HepG2 (cell line): Measurements from ENCODE around the gene ANKRD31. TPM values are rescaled to one million over a fixed set of nuclear protein-coding genes. Genes with fewer than 3 reads are reported as not detected.

Source experiments
- ATAC-seq: fragments of 200-7000 bp; cut with Tn5 transposase; 3 replicates; pipeline ENCODE4 v1.9.1; 2020; ENCODE audit warnings: mild to moderate bottlenecking, moderate library complexity
- BruUV-seq: library from RNA; stranded (reverse); fragments of 400-500 nt; replicated peaks from 2 replicates; lab custom pipeline; 2021; lab: Mats Ljungman, UMichigan
- CTCF ChIA-PET: fragments of 300-600 bp; formaldehyde crosslinking; extraction: SDS; loops from one replicate; lab custom pipeline; 2021; ENCODE audit warnings: low total read pairs, inconsistent platforms, low intra/inter-chr PET ratio; lab: Yijun Ruan, JAX
- POLR2A ChIA-PET: fragments of 350-600 bp; sonication (Branson Sonifier 250); formaldehyde crosslinking; loops from one replicate; lab custom pipeline; 2020; ENCODE audit warnings: antibody characterized with exemption, inconsistent platforms; lab: Yijun Ruan, JAX
- DNase-seq: peaks from one replicate; pipeline ENCODE4 v3.0.0-alpha.2; 2015; ENCODE audit warnings: low spot score
- FAIRE-seq: peaks from 3 replicates; lab custom pipeline; 2011; peaks lifted over from hg19 to GRCh38; lab: Jason Lieb, UNC
- H2AFZ ChIP-seq: one replicate; pipeline ENCODE4 v1.6.1; 2011; ENCODE audit warnings: low read length, inconsistent platforms
- H3K27ac ChIP-seq: fragments of 300-600 bp; 3 replicates; pipeline ENCODE4 v1.8.0; 2011; ENCODE audit warnings: mixed run types, mild to moderate bottlenecking, mixed read lengths, low read length, inconsistent platforms; ENCODE audit not compliant: insufficient read depth; ENCODE audit errors: extremely low read length
- H3K27me3 ChIP-seq, 2 experiments: fragments of 200-600 bp in 1 of 2; 2 replicates in 1 of 2; 3 replicates in 1 of 2; pipeline versions ENCODE4 v1.6.0 to v1.8.0; 2011; ENCODE audit warnings: low read length in 2 of 2, mild to moderate bottlenecking in 2 of 2, moderate library complexity in 2 of 2, inconsistent platforms in 1 of 2; ENCODE audit not compliant: insufficient read depth in 2 of 2, control insufficient read depth in 1 of 2
- H3K36me3 ChIP-seq, 2 experiments: fragments of 200-600 bp in 1 of 2; replicated peaks in 1 of 2; 2 replicates in 1 of 2; 3 replicates in 1 of 2; pipeline versions ENCODE4 v1.5.1 to v1.8.0; 2011; ENCODE audit warnings: low read length in 2 of 2, inconsistent platforms in 1 of 2; ENCODE audit not compliant: insufficient read depth in 2 of 2, control insufficient read depth in 1 of 2
- H3K4me1 ChIP-seq: 2 replicates; pipeline ENCODE4 v1.5.1; 2012; ENCODE audit warnings: low read length, inconsistent platforms; ENCODE audit not compliant: insufficient read depth
- H3K4me2 ChIP-seq: 2 replicates; pipeline ENCODE4 v1.6.0; 2011; ENCODE audit warnings: low read depth, low read length, inconsistent platforms
- H3K4me3 ChIP-seq, 3 experiments: fragments of 200-600 bp in 1 of 3; sonication (generic), shearing (Covaris generic) in 1 of 3; replicated peaks in 1 of 3; 2 replicates each; pipeline ENCODE4 v1.5.1; 2011 to 2016; ENCODE audit warnings: low read length in 3 of 3, inconsistent platforms in 2 of 3, low read depth in 2 of 3, mild to moderate bottlenecking in 2 of 3, control low read depth in 1 of 3, mixed read lengths in 1 of 3; ENCODE audit not compliant: insufficient read depth in 1 of 3
- H3K79me2 ChIP-seq: one replicate; pipeline ENCODE4 v1.6.1; 2011; ENCODE audit warnings: low read length, inconsistent platforms; ENCODE audit not compliant: insufficient read depth
- H3K9ac ChIP-seq: 2 replicates; pipeline ENCODE4 v1.6.0; 2011; ENCODE audit warnings: mild to moderate bottlenecking, low read depth, low read length, inconsistent platforms; ENCODE audit not compliant: insufficient read depth
- H3K9me3 ChIP-seq: 2 replicates; pipeline ENCODE4 v1.5.1; 2012; ENCODE audit warnings: mild to moderate bottlenecking, low read length
- H4K20me1 ChIP-seq: 2 replicates; pipeline ENCODE4 v1.6.0; 2011; ENCODE audit warnings: inconsistent platforms, mild to moderate bottlenecking, low read length, moderate library complexity; ENCODE audit not compliant: insufficient read depth
- ATF2 ChIP-seq: sonication (generic); formaldehyde crosslinking; IDR thresholded peaks from 2 replicates; pipeline ENCODE4 v1.4.0; 2020; ENCODE audit warnings: missing genetic modification reagents
- ATF7 ChIP-seq, 2 experiments: fragments of 450-650 bp in 1 of 2; sonication (generic) in 1 of 2; formaldehyde crosslinking in 1 of 2; IDR thresholded peaks; 2 replicates each; pipeline versions ENCODE4 v1.4.0 to v1.6.1; 2016 to 2020; ENCODE audit warnings: antibody characterized with exemption in 1 of 2, mild to moderate bottlenecking in 1 of 2, missing genetic modification reagents in 1 of 2
- FOXA3 ChIP-seq: IDR thresholded peaks from 2 replicates; pipeline ENCODE4 v1.6.1; 2016; ENCODE audit warnings: missing genetic modification reagents, missing compliant biosample characterization
- FOXK1 ChIP-seq: sonication (generic); formaldehyde crosslinking; IDR thresholded peaks from 2 replicates; pipeline ENCODE4 v1.4.0; 2020; ENCODE audit warnings: low read depth, missing genetic modification reagents, borderline replicate concordance
- MEF2D ChIP-seq: sonication (generic); formaldehyde crosslinking; IDR thresholded peaks from 2 replicates; pipeline ENCODE4 v1.5.1; 2020; ENCODE audit warnings: mild to moderate bottlenecking, missing genetic modification reagents
- PHF8 ChIP-seq: sonication (generic); formaldehyde crosslinking; IDR thresholded peaks from 2 replicates; pipeline ENCODE4 v1.5.0; 2020; ENCODE audit warnings: missing genetic modification reagents
- RAD21 ChIP-seq: fragments of 450-650 bp; formaldehyde crosslinking; IDR thresholded peaks from 2 replicates; pipeline ENCODE4 v1.5.0; 2020; ENCODE audit warnings: mild to moderate bottlenecking
- SIN3A ChIP-seq: IDR thresholded peaks from 2 replicates; pipeline ENCODE4 v1.6.1; 2011; ENCODE audit warnings: low read depth, mild to moderate bottlenecking, control low read depth, low read length, borderline replicate concordance
- SRSF1 ChIP-seq: fragments of 200-400 bp; formaldehyde crosslinking; optimal IDR thresholded peaks from 2 replicates; pipeline ENCODE3; 2017; ENCODE audit warnings: mild to moderate bottlenecking, low read depth, low read length, moderate library complexity
- ZNF383 ChIP-seq: sonication (generic); formaldehyde crosslinking; IDR thresholded peaks from 2 replicates; pipeline ENCODE4 v1.4.0; 2020; ENCODE audit warnings: missing genetic modification reagents, mild to moderate bottlenecking, borderline replicate concordance
- WGBS: methylation state at CpG from one replicate; pipeline ENCODE4 v1.1.6; 2017; ENCODE audit warnings: low lambda C conversion rate; 5-methylcytosine and 5-hydroxymethylcytosine counted together
- in situ Hi-C: cut with HindIII; loops from 2 replicates; pipeline ENCODE4 v1.10.0; 2017; ENCODE audit warnings: low pct_unique_long_range_greater_than_20kb; ENCODE audit not compliant: extremely low pct_ligation_motif_present
- intact Hi-C: fragments of 100-400 bp; cut with micrococcal nuclease; formaldehyde crosslinking; loops from one replicate; pipeline ENCODE4 v1.10.0; 2022; ENCODE audit not compliant: unreplicated experiment
- polyA plus RNA-seq, 8 experiments: library from polyadenylated mRNA; depleted of rRNA in 3 of 8; stranded (reverse) in 7 of 8; unstranded in 1 of 8; fragments of >200 nt; fragmentation: Illumina TruSeq in 4 of 8; extraction: Trizol in 4 of 8; gene quantifications; 2 replicates each; pipeline versions ENCODE4 v1.2.1 to v1.2.3, GENCODE V29; 2011 to 2016; ENCODE audit warnings: low read depth in 4 of 8, missing spikeins in 1 of 8, mixed read lengths in 1 of 8; ENCODE audit not compliant: insufficient read depth in 1 of 8
- total RNA-seq, 5 experiments: library from RNA; depleted of rRNA; stranded (reverse); fragments of >200 nt; fragmentation: Illumina TruSeq; extraction: Trizol; gene quantifications; 2 replicates each; pipeline ENCODE4 v1.2.3, GENCODE V29; 2016; ENCODE audit warnings: low read depth in 1 of 5
- TF ChIP-seq, protein P1 (sequence below): sonication (generic); formaldehyde crosslinking; IDR thresholded peaks from 2 replicates; pipeline ENCODE4 v1.5.1; 2020; ENCODE audit warnings: mild to moderate bottlenecking, missing genetic modification reagents, borderline replicate concordance
- TF ChIP-seq, protein P2 (sequence below): sonication (generic); formaldehyde crosslinking; IDR thresholded peaks from 2 replicates; pipeline ENCODE4 v1.4.0; 2020; ENCODE audit warnings: missing genetic modification reagents, low read depth, mild to moderate bottlenecking, borderline replicate concordance
- TF ChIP-seq, protein P3 (sequence below): sonication (generic); formaldehyde crosslinking; IDR thresholded peaks from 2 replicates; pipeline ENCODE4 v1.9.0; 2021; ENCODE audit warnings: missing genetic modification reagents, borderline replicate concordance
- TF ChIP-seq, protein P4 (sequence below): sonication (generic); formaldehyde crosslinking; IDR thresholded peaks from 2 replicates; pipeline ENCODE4 v1.4.0; 2020; ENCODE audit warnings: mild to moderate bottlenecking, low read depth, missing genetic modification reagents

ANKRD31 gene
- total and polyA plus RNA-seq, 2 of the 13 experiments (the other 11 are each of a cell fraction or from before 2014, with no cell fraction given) = 0.01 to 0.09 TPM

DNA sequence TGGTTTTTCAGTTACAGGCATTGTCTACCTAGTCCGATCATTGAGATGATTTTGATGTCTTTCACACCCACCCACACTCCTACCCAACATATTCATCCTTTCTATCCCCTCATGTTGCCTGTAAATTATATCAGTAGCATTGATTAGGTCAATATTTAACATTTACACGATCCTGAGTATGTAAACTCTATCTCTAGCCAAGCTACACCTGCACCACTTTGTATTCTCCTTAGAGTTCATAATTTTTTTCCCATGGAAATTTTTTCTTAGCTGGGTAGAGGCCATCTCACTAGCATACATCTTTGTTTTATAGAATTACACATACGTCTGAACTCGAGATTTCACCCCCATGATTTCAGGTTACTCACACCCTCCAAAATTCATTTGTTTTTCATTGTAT lies 214.9 kb downstream of the ANKRD31 start:
- no peak overlapping the region for H3K27ac ChIP-seq
- no peaks in the 10 kb centered on the region for H3K9me3 ChIP-seq
- WGBS = 31% methylated on average over 4 of the region's 4 CpGs
- no peaks in the 10 kb centered on the region for H4K20me1 ChIP-seq
- POLR2A ChIA-PET = no interaction called here
- H3K4me1 ChIP-seq = peaks cover 25% of the 10 kb centered on the region
- intact Hi-C loops = no loop called here
- DNase-seq = no peak
- H3K4me3 ChIP-seq = no peak overlapping the region
- ATAC-seq = no peak
- no TSS peak for BruUV-seq
- H3K4me2 ChIP-seq = no peak overlapping the region
- CTCF ChIA-PET = no interaction called here
- H3K27me3 ChIP-seq = no peaks in the 10 kb centered on the region
- no peak for FAIRE-seq
- no peaks in the 10 kb centered on the region for H3K36me3 ChIP-seq
- in situ Hi-C loops = no loop called here
- no peaks in the 10 kb centered on the region for H3K79me2 ChIP-seq
- no peak overlapping the region for H2AFZ ChIP-seq
- H3K9ac ChIP-seq = no peak overlapping the region
- TF ChIP-seq ATF2 (CRISPR knock-in tag) (no peak), PHF8 (CRISPR knock-in tag) (no peak), ATF7 (IDR thresholded peaks at IDR 0.05) (no peak), ATF7 (CRISPR knock-in tag; IDR thresholded peaks at IDR 0.05) (no peak), MEF2D (CRISPR knock-in tag) (no peak), ZNF383 (CRISPR knock-in tag) (no peak), SIN3A (no peak), RAD21 (CRISPR knock-in tag) (no peak), FOXK1 (CRISPR knock-in tag) (no peak), SRSF1 (no peak), FOXA3 (CRISPR knock-in tag) (peak; percentile 16; the same call in 1 of the 2 replicates)
- TF ChIP-seq, protein P1, sequence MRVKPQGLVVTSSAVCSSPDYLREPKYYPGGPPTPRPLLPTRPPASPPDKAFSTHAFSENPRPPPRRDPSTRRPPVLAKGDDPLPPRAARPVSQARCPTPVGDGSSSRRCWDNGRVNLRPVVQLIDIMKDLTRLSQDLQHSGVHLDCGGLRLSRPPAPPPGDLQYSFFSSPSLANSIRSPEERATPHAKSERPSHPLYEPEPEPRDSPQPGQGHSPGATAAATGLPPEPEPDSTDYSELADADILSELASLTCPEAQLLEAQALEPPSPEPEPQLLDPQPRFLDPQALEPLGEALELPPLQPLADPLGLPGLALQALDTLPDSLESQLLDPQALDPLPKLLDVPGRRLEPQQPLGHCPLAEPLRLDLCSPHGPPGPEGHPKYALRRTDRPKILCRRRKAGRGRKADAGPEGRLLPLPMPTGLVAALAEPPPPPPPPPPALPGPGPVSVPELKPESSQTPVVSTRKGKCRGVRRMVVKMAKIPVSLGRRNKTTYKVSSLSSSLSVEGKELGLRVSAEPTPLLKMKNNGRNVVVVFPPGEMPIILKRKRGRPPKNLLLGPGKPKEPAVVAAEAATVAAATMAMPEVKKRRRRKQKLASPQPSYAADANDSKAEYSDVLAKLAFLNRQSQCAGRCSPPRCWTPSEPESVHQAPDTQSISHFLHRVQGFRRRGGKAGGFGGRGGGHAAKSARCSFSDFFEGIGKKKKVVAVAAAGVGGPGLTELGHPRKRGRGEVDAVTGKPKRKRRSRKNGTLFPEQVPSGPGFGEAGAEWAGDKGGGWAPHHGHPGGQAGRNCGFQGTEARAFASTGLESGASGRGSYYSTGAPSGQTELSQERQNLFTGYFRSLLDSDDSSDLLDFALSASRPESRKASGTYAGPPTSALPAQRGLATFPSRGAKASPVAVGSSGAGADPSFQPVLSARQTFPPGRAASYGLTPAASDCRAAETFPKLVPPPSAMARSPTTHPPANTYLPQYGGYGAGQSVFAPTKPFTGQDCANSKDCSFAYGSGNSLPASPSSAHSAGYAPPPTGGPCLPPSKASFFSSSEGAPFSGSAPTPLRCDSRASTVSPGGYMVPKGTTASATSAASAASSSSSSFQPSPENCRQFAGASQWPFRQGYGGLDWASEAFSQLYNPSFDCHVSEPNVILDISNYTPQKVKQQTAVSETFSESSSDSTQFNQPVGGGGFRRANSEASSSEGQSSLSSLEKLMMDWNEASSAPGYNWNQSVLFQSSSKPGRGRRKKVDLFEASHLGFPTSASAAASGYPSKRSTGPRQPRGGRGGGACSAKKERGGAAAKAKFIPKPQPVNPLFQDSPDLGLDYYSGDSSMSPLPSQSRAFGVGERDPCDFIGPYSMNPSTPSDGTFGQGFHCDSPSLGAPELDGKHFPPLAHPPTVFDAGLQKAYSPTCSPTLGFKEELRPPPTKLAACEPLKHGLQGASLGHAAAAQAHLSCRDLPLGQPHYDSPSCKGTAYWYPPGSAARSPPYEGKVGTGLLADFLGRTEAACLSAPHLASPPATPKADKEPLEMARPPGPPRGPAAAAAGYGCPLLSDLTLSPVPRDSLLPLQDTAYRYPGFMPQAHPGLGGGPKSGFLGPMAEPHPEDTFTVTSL (CRISPR knock-in tag) = peak; percentile 26; the same call in 1 of the 2 replicates
- TF ChIP-seq, protein P2, sequence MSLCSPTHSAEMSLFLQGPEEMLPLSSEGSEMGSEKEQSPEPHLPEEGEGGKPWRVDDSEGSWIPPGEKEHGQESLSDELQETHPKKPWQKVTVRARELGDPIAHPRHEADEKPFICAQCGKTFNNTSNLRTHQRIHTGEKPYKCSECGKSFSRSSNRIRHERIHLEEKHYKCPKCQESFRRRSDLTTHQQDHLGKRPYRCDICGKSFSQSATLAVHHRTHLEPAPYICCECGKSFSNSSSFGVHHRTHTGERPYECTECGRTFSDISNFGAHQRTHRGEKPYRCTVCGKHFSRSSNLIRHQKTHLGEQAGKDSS (CRISPR knock-in tag) = no peak
- TF ChIP-seq, protein P3, sequence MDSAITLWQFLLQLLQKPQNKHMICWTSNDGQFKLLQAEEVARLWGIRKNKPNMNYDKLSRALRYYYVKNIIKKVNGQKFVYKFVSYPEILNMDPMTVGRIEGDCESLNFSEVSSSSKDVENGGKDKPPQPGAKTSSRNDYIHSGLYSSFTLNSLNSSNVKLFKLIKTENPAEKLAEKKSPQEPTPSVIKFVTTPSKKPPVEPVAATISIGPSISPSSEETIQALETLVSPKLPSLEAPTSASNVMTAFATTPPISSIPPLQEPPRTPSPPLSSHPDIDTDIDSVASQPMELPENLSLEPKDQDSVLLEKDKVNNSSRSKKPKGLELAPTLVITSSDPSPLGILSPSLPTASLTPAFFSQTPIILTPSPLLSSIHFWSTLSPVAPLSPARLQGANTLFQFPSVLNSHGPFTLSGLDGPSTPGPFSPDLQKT (CRISPR knock-in tag) = no peak
- TF ChIP-seq, protein P4, sequence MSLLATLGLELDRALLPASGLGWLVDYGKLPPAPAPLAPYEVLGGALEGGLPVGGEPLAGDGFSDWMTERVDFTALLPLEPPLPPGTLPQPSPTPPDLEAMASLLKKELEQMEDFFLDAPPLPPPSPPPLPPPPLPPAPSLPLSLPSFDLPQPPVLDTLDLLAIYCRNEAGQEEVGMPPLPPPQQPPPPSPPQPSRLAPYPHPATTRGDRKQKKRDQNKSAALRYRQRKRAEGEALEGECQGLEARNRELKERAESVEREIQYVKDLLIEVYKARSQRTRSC (CRISPR knock-in tag) = no peak
